GM10266 (cell line): ENCODE results near the gene PTPRJ.
A peak's percentile ranks its signal among the peaks of the same experiment; 100 is the strongest.

Experiments
- DNase-seq: peaks from one replicate; pipeline ENCODE4 v3.0.0; 2012; ENCODE audit errors: extremely low spot score
- TF ChIP-seq, protein P1 (sequence below): IDR thresholded peaks from 2 replicates; pipeline ENCODE4 v1.5.1; 2012; ENCODE audit warnings: mild to moderate bottlenecking, low read depth; ENCODE audit not compliant: control insufficient read depth, insufficient read depth; ENCODE audit errors: missing control alignments

PTPRJ gene

DNA sequence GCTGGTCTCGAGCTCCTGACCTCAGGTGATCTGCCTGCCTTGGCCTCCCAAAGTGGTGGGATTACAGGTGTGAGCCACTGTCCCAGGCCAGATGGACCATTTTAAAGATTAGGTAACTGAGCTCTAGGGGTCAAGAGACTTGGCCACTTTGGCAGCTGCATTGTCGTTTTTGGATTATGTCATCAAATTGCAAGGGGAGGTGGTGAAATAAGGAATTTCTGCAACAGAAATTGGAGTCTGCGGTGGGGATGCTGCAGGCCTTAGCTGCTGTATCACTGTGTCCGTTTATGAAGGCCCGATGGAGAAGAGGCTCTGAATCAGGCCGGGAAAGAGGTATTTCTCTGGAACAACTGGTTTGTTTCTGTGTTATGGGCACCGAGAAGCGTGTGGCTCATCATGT, 34.6 kb downstream of the PTPRJ start:
- TF ChIP-seq, protein P1, sequence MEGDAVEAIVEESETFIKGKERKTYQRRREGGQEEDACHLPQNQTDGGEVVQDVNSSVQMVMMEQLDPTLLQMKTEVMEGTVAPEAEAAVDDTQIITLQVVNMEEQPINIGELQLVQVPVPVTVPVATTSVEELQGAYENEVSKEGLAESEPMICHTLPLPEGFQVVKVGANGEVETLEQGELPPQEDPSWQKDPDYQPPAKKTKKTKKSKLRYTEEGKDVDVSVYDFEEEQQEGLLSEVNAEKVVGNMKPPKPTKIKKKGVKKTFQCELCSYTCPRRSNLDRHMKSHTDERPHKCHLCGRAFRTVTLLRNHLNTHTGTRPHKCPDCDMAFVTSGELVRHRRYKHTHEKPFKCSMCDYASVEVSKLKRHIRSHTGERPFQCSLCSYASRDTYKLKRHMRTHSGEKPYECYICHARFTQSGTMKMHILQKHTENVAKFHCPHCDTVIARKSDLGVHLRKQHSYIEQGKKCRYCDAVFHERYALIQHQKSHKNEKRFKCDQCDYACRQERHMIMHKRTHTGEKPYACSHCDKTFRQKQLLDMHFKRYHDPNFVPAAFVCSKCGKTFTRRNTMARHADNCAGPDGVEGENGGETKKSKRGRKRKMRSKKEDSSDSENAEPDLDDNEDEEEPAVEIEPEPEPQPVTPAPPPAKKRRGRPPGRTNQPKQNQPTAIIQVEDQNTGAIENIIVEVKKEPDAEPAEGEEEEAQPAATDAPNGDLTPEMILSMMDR, result no peak
- no peak for DNase-seq

DNA sequence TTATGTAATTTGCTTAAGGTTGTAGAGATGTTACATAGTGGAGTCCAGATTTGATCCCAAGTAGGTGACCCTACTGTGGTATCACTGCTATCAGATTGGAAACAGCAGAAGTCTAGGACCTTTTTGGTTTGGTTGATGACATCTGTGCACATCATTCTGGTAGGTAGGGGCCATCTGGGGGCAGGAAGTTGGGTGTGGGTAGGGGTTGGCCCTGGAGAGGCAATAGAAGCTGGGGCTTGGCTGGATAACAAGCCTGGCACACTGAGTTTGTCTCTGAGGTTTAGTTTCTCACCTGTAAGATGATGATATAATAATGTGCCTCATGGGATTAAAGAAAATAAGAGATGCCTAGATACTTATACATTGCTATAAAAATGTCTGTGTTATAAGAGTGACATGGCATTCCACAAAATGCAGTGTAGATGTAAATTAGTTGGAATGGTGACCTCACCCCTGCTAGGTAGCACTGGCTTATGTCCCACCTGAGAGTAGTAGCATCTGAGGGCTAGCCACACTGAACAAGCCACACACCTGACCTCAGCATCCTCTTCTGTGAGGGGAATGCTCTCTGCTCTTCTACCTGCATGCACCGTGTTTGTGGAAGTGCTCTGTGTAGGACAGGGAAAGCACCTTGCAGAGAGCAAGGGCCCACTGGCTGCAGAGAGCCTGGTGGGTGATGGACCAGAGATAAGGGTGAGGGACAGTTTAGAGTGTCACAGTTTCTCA, 36.9 kb downstream of the PTPRJ start:
- no peak for DNase-seq
- TF ChIP-seq, protein P1, result no peak

DNA sequence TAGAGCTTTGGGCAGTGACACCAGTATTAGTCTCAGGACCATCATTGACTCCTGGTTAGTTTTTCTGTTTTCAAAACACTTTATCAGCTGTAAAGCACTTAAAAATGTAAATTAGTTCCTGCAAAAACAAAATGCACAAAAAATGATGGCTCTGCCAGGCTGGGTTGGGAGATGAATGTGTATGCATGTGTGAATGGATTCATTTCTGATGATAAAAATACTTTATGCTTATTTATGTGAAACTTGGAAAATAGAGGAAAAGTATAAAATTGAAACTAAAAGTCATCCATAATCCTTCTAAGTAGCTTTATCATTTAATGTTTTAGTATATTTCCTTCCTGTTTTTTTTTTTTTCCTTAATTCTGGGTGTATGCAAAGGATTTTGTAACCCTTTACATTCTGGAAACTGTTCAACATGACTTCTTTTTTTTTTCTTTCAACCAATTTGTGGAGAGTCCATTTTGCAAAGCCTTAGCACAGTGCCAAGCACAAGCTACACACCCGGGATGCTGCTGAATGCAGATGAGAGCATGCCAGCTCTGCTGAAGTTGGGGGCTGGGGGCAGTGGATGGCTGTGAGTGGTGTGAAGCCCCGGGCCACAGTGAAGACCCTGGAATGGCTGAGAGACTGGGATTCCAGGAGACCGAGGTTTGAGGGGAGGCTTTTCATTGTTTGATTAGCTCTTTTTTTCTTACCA, 37.6 kb downstream of the PTPRJ start:
- DNase-seq, result no peak
- TF ChIP-seq, protein P1, result no peak

DNA sequence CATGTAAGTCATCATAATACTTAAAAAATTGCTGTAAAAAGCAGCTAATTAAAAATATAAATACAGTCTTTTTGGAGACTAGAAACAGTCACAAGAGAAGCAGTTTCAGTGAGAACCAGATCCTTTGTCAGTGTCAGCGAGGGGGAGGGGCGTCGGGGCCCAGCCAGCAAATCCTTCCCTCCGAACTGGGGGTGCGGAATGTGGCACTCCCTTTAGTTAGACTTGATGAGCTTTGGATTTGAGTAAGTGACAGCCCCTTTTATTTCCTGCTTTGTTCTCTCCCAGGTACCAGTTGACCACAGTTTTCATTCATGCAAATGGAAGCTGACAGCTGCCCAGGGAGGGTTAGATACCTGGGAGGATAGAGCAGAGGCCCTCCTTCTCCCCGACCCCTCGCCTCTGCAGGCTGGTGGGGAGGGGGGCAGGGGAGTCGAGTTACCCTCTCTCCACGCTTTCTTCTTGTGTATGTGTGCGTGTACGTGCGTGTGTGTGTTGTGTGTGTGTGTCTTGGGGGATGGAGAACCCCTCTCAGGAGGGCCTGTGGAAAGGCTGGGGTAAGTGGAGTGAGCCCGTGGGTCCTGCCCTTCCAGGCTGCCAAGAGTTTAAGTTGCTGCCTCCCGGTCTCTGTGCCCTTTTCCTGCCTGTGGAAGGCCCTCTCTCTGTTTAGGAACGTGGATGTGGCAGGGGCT, 38.3 kb downstream of the PTPRJ start:
- TF ChIP-seq, protein P1, result no peak
- DNase-seq, result no peak

DNA sequence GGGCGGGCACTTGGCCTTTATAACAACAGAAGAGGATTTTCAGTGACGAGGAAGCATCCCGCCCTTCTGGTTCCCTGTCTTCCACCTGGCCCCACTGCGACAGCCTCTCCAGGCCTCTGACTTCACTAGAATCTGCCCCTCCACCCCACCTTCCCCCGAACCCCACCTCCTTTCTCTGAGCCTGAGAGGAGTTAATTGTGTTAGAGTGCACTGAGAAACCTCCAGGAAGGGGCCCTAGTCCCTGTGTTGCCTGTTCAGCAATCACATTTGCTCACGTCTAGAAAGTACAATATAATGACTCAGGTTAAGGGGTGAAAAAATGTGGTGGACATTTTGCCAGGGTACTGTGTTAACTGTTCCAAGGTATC, 38.8 kb downstream of the PTPRJ start:
- peak; percentile 47 for DNase-seq
- TF ChIP-seq, protein P1, result no peak

DNA sequence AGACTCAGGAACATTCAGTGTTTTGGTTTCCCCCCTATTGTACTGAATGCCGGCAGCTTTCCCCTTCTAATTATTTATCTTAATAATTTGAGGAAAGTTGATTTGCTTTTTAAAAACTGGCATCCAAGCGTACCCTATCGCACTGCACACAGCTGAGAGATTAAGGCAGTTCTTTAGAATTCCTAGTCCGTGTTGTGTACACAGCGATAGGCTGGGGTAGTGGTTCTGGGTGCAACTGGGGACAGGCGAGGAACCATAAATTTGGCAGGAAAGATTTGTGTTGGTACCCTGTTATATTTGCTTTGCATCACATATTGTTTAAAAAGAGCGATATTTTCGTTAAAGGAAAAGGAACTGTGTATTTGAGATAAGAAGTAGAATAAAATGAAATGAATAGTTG, 39.2 kb downstream of the PTPRJ start:
- DNase-seq, result no peak
- TF ChIP-seq, protein P1, result no peak
